HG02759 (cell line): ENCODE measurements around the gene C12orf56.
"Not testable (repeated sequence)": the region's sequence is repeated elsewhere in the genome, so short reads cannot be mapped to it uniquely, and the experiment has no call there.

Experiments
- ATAC-seq: cut with Tn5 transposase; IDR thresholded peaks from one replicate; pipeline ENCODE4 v1.9.1; 2021; ENCODE audit warnings: mild to moderate bottlenecking, moderate library complexity; ENCODE audit not compliant: unreplicated experiment

C12orf56 gene

DNA sequence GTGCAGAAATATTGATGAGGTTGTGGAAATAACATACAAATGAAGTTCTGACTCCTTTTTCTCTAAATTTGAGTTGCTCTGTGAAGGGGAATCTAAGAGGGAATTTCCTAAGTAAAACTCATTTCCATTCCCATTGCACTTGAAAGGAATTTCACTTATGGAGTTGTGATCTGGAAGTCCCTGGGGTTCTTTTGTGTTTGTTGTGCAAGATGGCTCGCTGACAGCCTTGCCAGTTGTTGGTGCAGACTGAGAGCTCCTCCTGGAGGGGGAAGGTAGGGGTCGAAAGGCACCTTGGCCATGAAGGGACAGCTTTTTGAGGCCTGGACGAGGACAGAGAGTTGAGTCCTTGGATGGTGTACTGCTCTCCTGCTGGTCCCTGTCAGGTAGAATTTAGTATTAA is 72.0 kb downstream of the C12orf56 start:
- no peak for ATAC-seq

DNA sequence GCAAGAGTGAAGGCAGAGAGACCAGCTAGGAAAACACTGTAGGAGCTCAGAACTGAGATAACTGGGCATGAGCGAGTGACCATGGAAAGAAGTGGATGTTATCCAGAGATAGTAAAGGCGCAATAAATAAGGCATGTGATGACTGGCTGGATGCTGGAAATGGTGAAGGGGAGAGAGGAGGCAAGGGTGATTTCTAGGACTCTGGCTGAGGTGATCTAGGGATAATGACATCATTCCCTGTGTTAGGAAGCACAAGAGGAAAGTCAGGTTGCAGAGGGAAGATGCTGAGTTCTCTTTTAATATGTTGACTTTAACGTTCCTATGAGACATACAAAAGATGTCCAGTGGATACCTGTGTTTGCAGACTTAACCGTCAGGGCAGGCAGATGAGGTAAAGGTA is 78.7 kb downstream of the C12orf56 start:
- no peak for ATAC-seq

GRCh38 chr12:64304571-64304970 is 86.0 kb downstream of the C12orf56 start:
- no peak for ATAC-seq

GRCh38 chr12:64299628-64300027 is 90.9 kb downstream of the C12orf56 start:
- ATAC-seq, result no peak

- ATAC-seq, result no peak
These were observed 94.3 kb downstream of the C12orf56 start for GRCh38 chr12:64296301-64296700.

GRCh38 chr12:64293654-64294364 is 96.7 kb downstream of the C12orf56 start:
- no peak for ATAC-seq

DNA sequence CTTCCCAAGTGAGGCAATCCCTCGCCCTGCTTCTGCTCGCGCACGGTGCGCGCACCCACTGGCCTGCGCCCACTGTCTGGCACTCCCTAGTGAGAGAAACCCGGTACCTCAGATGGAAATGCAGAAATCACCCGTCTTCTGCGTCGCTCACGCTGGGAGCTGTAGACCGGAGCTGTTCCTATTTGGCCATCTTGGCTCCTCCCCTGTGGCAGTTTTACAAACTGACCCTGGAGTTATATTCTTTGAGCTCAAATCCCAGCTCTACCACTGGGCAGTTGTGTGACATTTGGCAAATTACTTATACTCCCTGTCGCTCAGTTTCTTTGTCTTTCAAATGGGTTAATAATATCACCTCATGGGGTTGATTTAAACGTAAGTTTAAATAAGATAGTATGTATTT is 97.4 kb downstream of the C12orf56 start:
- ATAC-seq, result not testable (repeated sequence)

GRCh38 chr12:64286521-64286920 is 104.0 kb downstream of the C12orf56 start:
- ATAC-seq, result no peak

DNA sequence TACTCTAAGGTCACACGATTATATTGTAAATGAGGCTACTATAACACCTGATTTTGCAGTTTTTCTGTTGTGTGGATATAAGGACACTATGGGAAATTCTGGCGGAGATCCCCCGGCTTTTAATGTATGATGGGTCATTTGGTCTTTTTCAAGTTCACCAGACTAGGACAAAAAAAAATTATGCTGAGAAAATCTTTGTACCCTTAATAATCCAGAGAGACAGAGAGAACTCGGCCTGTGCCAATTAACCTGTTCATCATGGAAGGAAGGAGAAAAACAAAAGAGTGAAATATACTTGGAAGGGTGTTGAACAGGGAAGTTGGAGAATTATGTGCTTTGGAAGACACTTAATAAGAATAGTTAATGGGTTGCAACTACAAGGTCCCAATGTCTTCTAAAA is 106.3 kb downstream of the C12orf56 start:
- no peak for ATAC-seq

GRCh38 chr12:64278421-64278820 is 112.1 kb downstream of the C12orf56 start:
- no peak for ATAC-seq

GRCh38 chr12:64273527-64274403 is 116.8 kb downstream of the C12orf56 start:
- ATAC-seq, result peak; percentile 56

- ATAC-seq, result no peak
These were observed 120.1 kb downstream of the C12orf56 start for GRCh38 chr12:64270411-64270810.

- ATAC-seq, result no peak
These were observed 121.4 kb downstream of the C12orf56 start for GRCh38 chr12:64269161-64269560.

DNA sequence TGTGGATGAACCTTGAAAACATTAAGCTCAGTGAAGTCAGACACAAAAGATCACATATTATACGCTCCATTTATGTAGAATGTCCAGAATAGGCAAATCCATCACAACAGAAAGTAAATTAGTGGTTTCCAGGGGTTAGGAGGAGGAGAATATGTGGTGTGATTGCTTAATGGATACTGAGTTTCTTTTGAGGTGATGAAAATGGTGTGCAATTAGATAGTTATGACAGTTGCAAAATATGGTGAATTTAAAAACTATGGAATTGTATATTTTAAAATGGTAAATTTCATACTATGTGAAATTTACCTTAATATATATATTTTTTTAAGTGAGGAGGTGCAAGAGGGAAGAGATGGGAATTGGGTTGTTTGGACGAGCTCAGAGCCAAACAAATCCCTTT is 122.1 kb downstream of the C12orf56 start:
- no peak for ATAC-seq

DNA sequence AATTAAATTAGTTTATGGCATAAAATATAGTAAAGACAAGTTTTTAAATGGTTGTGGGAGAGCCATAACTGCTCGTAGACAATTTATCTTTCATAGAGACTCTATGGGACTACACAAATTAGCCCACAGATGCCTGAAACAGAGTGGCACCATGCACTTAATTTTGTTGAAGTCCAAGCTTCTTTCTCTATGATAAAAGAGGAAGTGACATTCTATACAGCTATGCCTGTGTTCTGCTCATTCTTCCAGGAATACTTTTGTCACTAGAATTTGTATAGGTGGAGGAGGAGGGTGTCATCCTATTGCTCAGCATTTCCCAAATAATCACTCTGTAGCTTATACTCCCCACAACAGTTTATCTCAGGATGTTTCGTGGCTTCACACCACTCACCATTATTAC is 124.7 kb downstream of the C12orf56 start:
- ATAC-seq, result no peak

GRCh38 chr12:64261813-64262212 is 128.7 kb downstream of the C12orf56 start:
- ATAC-seq, result no peak

- ATAC-seq, result no peak
These were observed 132.0 kb downstream of the C12orf56 start for GRCh38 chr12:64258576-64258975.

DNA sequence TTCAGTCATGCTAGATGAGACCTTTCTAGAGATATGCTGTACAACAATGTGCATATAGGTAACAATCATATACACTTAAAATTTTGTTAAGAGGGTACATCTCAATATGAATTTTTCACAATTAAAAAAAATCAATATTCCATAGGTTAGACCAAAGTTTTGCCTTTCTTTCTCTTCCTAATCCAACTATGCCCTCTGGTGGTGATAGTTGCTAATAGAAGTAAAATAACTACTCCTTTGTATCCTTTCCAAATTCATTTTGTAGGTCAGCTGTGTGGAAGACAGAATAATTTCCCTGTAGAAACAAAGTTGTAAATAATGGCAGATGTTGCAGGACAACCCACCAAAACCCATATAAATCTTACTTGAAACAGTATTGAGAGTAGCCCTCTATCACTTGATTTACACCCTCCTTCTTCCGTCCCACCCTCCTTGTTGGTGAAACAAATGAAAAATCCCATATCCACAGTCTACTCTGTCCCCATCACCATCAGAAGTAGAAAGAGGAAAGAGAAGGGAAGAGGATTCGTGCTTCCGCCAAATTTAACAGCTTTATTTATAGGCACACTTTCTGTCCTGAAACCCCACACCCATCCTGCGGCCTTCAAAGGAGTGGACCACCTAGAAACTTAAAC is 134.3 kb downstream of the C12orf56 start:
- ATAC-seq, result no peak

DNA sequence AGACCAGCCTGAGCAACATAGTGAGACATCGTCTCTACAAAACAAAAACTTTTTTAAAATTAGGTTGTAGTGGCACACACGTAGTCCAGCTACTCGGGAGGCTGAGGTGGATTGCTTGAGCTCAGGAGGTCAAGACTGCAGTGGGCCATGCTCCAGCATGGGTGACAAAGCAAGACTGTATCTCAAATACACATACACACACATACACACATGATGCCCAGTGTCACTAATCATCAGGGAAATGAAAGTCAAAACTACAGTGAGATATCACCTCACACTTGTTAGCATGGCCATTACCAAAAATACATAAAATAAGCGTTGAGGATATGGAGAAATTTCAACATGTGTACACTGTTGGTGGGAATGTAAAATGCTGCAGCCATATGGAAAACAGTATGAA is 135.3 kb downstream of the C12orf56 start:
- no peak for ATAC-seq

DNA sequence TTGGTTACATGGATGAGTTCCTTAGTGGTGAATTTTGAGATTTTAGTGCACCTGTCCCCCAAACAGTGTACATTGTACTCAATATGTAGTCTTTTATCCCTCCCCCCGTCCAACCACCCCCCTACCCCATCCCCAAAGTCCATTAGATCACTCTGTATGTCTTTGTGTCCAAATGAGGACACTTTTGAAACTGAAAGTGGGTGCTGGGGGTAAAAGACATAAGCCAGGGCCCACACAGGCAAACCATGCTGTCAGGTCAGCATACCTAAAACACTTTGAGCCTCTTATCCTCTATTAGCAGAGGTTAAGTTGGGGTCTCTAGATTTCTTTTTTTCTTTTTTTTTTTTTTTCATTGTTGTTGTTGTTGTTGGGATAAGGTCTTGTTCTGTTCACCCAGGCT is 137.2 kb downstream of the C12orf56 start:
- ATAC-seq, result peak; percentile 55

DNA sequence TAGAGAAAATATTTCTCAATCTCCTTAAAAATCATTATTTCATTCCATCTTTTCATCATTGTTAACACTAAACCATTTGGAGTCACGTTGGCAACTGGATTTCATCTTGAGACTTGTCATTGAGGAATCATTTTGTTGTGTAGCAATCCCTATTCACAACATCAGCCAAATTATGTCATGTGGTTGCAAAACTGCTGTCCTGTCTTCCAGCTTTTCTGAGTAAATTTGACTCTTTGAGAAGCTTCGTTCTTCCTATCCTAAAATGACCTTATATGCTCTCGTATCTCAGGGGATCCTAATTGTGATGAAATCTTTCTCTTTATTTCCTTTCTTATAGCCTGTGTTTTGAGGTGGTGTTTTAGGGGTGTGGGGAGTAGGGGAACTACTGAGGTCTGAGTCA is 137.9 kb downstream of the C12orf56 start:
- no peak for ATAC-seq

GRCh38 chr12:64243809-64244208 is 146.7 kb downstream of the C12orf56 start:
- no peak for ATAC-seq
